ENCODE data around the gene DNAH8.
"Not testable (repeated sequence)": the region's sequence is repeated elsewhere in the genome, so short reads cannot be mapped to it uniquely, and the experiment has no call there.

The DNAH8 gene

DNA sequence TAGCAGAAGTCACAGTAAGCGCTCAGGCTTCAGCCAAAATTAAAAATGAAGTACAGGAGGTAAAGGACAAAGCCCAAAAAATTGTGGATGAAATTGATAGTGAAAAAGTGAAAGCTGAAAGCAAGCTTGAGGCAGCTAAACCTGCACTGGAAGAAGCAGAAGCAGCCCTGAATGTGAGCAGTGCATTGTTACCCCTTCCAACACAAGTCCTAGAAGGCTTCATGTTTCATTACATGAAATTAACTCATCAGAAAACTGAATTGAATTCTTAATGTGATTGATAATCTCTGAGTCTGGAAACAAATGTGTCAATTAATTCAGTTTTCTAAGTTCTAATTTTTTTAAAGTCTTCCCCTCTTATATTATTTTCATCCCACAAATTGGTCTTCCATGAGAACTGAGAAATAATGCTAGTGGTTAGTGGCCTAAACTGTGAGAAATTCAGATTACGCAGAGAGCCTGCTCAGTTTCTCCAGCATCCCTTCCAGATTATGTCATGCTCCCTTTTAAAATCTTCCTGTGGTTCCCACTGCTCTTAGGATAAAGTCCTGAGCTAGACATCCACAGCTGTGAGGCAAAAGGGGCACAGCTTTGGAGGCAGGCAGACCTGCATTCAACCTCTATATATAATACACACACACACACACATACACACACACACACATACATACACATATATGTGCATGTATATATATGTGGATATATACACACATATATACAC, 200.3 kb downstream of the DNAH8 start:
- H3K9ac ChIP-seq = no peak overlapping the region
- H3K79me2 ChIP-seq (ENCODE audit: insufficient read depth, low read depth) = no peaks in the 10 kb centered on the region
- no peak overlapping the region for H3K27ac ChIP-seq
- H3K4me1 ChIP-seq (ENCODE audit: low read depth, poor library complexity, severe bottlenecking) = no peaks in the 10 kb centered on the region
- no peaks in the 10 kb centered on the region for H3K36me3 ChIP-seq (ENCODE audit: insufficient read depth)
- no peak overlapping the region for H3K4me2 ChIP-seq
- no peaks in the 10 kb centered on the region for H4K20me1 ChIP-seq (ENCODE audit: insufficient read depth)
- H2AFZ ChIP-seq (ENCODE audit: low read depth) = no peak overlapping the region
- TF ChIP-seq, protein P1, sequence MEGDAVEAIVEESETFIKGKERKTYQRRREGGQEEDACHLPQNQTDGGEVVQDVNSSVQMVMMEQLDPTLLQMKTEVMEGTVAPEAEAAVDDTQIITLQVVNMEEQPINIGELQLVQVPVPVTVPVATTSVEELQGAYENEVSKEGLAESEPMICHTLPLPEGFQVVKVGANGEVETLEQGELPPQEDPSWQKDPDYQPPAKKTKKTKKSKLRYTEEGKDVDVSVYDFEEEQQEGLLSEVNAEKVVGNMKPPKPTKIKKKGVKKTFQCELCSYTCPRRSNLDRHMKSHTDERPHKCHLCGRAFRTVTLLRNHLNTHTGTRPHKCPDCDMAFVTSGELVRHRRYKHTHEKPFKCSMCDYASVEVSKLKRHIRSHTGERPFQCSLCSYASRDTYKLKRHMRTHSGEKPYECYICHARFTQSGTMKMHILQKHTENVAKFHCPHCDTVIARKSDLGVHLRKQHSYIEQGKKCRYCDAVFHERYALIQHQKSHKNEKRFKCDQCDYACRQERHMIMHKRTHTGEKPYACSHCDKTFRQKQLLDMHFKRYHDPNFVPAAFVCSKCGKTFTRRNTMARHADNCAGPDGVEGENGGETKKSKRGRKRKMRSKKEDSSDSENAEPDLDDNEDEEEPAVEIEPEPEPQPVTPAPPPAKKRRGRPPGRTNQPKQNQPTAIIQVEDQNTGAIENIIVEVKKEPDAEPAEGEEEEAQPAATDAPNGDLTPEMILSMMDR (conservative IDR thresholded peaks at IDR 0.05; ENCODE audit: low read depth, low read length) = no peak
- H3K27me3 ChIP-seq (ENCODE audit: insufficient read depth, low read depth) = no peaks in the 10 kb centered on the region
- H3K4me3 ChIP-seq (IDR thresholded peaks at IDR 0.05; ENCODE audit: insufficient read depth, low read depth, low read length) = no peak overlapping the region

DNA sequence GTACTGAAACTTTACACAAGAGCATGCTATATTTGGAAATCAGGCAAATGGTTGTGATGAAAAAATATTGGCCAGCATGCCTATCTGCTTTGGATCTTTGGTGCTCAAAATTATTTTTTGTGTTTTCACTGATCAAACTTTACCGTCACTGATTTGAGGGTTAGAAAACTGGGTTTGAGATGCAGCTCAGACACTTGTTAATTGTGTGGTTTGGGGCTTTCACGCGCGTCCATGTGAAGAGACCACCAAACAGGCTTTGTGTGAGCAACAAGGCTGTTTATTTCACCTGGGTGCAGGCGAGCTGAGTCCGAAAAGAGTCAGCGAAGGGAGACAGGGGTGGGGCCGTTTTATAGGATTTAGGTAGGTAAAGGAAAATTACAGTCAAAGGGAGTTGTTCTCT, 206.4 kb downstream of the DNAH8 start:
- not testable (repeated sequence) for H3K27ac ChIP-seq; H3K79me2 ChIP-seq (ENCODE audit: insufficient read depth, low read depth); H3K27me3 ChIP-seq (ENCODE audit: insufficient read depth, low read depth); H3K4me2 ChIP-seq; H4K20me1 ChIP-seq (ENCODE audit: insufficient read depth); H2AFZ ChIP-seq (ENCODE audit: low read depth); H3K4me1 ChIP-seq (ENCODE audit: low read depth, poor library complexity, severe bottlenecking); H3K9ac ChIP-seq; H3K36me3 ChIP-seq (ENCODE audit: insufficient read depth); H3K4me3 ChIP-seq (IDR thresholded peaks at IDR 0.05; ENCODE audit: insufficient read depth, low read depth, low read length)

DNA sequence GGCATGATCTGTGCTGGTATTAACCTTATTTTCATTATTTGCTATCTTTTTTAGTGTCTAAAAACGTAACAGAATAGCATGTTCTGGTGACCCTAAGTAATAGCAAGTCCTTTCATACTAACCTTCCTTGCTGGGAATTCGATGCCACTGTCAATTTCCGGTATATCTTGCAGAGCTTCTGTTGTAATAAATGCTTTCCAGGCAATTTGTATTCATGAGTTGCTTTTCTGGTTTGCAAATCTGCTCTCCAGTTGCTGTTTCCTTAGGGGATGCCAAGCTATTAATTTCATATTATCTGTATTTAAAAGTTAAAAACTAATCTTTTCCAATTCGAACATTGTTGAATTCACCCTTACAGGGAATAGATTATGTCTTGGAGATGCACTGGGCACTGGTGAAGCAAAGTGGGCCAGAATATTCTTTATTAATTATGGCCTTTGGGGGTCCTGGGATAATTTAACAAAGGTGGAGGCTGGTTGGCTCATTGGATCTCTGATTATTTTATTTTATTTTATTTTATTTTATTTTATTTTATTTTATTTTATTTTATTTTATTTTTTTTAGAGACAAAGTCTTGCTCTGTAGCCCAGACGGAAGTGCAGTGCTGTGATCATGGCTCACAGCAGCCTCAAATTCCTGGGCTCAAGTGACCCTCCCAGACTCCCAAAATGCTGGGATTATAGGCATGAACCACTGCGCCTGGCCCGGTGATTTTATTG, 209.8 kb downstream of the DNAH8 start:
- no peaks in the 10 kb centered on the region for H3K4me1 ChIP-seq (ENCODE audit: low read depth, poor library complexity, severe bottlenecking)
- no peaks in the 10 kb centered on the region for H3K36me3 ChIP-seq (ENCODE audit: insufficient read depth)
- H3K79me2 ChIP-seq (ENCODE audit: insufficient read depth, low read depth) = no peaks in the 10 kb centered on the region
- H3K27ac ChIP-seq = no peak overlapping the region
- no peaks in the 10 kb centered on the region for H3K27me3 ChIP-seq (ENCODE audit: insufficient read depth, low read depth)
- H3K4me2 ChIP-seq = no peak overlapping the region
- H3K4me3 ChIP-seq (IDR thresholded peaks at IDR 0.05; ENCODE audit: insufficient read depth, low read depth, low read length) = no peak overlapping the region
- no peak overlapping the region for H3K9ac ChIP-seq
- no peak overlapping the region for H2AFZ ChIP-seq (ENCODE audit: low read depth)
- TF ChIP-seq, protein P1 (conservative IDR thresholded peaks at IDR 0.05; ENCODE audit: low read depth, low read length) = no peak
- no peaks in the 10 kb centered on the region for H4K20me1 ChIP-seq (ENCODE audit: insufficient read depth)

DNA sequence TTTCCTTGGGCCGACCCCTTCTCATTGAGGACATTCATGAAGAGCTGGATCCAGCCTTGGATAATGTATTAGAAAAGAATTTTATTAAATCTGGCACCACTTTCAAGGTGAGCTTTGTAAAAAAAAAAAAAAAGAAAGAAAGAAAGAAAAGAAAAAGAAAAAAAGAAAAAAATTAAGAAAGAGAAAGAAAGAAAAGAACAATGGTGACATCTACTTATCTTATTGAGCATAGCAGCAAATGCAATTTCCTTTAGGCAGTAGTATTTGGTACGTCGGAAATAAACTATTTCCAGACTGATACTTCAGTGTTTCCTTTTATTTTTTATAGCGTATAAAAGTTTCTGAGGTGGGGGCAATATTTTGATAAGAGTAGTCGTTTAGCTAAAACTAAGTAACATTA, 214.4 kb downstream of the DNAH8 start:
- no peaks in the 10 kb centered on the region for H3K79me2 ChIP-seq (ENCODE audit: insufficient read depth, low read depth)
- no peak overlapping the region for H3K4me3 ChIP-seq (IDR thresholded peaks at IDR 0.05; ENCODE audit: insufficient read depth, low read depth, low read length)
- no peak overlapping the region for H3K9ac ChIP-seq
- TF ChIP-seq, protein P1 (conservative IDR thresholded peaks at IDR 0.05; ENCODE audit: low read depth, low read length) = no peak
- no peak overlapping the region for H3K27ac ChIP-seq
- H2AFZ ChIP-seq (ENCODE audit: low read depth) = no peak overlapping the region
- no peak overlapping the region for H3K4me2 ChIP-seq
- H3K27me3 ChIP-seq (ENCODE audit: insufficient read depth, low read depth) = no peaks in the 10 kb centered on the region
- no peaks in the 10 kb centered on the region for H3K36me3 ChIP-seq (ENCODE audit: insufficient read depth)
- H3K4me1 ChIP-seq (ENCODE audit: low read depth, poor library complexity, severe bottlenecking) = no peaks in the 10 kb centered on the region
- no peaks in the 10 kb centered on the region for H4K20me1 ChIP-seq (ENCODE audit: insufficient read depth)

DNA sequence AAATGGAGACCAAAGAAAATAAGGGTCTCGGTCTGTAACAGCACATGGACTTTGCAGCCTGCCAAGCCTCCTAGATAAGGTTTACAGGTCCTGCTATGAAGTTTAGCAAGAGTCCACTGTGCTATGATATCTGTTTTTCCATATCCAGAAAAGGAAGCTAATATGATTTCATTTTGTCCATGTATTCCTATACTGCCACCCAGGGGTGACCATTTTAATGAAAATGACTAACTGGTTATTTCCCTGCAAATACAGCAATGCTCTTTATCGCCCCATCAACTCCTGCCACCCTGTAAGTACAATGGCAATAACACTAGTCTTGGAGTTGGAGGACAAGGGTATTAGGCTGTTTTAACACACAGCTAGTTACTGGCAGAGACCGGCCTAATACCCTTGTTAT, 218.3 kb downstream of the DNAH8 start:
- H3K36me3 ChIP-seq (ENCODE audit: insufficient read depth) = no peaks in the 10 kb centered on the region
- no peak overlapping the region for H3K4me3 ChIP-seq (IDR thresholded peaks at IDR 0.05; ENCODE audit: insufficient read depth, low read depth, low read length)
- no peak overlapping the region for H2AFZ ChIP-seq (ENCODE audit: low read depth)
- H3K79me2 ChIP-seq (ENCODE audit: insufficient read depth, low read depth) = no peaks in the 10 kb centered on the region
- no peak overlapping the region for H3K9ac ChIP-seq
- H3K4me2 ChIP-seq = no peak overlapping the region
- H3K27ac ChIP-seq = no peak overlapping the region
- H3K4me1 ChIP-seq (ENCODE audit: low read depth, poor library complexity, severe bottlenecking) = no peaks in the 10 kb centered on the region
- TF ChIP-seq, protein P1 (conservative IDR thresholded peaks at IDR 0.05; ENCODE audit: low read depth, low read length) = peak; percentile 37
- H4K20me1 ChIP-seq (ENCODE audit: insufficient read depth) = no peaks in the 10 kb centered on the region
- H3K27me3 ChIP-seq (ENCODE audit: insufficient read depth, low read depth) = no peaks in the 10 kb centered on the region

All from KMS-11 (cell line).